Suppressor macrophage treated with lipopolysaccharide for 4 hours (primary cell): ENCODE data around the gene SLA2.
"Not testable (repeated sequence)": the region's sequence is repeated elsewhere in the genome, so short reads cannot be mapped to it uniquely, and the experiment has no call there.

Source experiments
- DNase-seq: peaks from one replicate; pipeline ENCODE4 v3.0.0-alpha.2; 2020

Gene SLA2

GRCh38 chr20:36645998-36646397, at the start of gene SLA2:
TSS of gene SLA2 (minus strand) at chr20:36646196. CDS start at chr20:36641335, 4,861 bp downstream.
- DNase-seq = peak; percentile 75

DNA sequence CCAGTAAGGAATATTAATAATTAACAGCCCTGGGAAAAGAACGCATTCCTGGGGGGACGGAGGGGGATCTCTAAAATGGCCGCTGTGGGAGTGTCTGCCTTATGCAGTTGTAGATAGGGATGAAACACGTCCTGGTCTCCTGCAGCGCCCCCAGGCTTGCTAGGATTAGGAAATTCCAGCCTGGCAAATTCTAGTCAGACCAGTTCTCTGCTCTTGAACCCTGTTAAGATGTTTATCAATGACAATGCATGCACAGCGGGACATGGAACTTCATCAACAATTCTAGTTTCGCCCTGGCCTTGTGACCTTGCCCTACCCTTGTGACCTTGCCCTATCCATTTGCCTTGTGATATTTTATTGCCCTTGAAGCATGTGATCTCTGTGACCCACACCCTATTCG, 49.5 kb upstream of the SLA2 start:
- DNase-seq = not testable (repeated sequence)

GRCh38 chr20:36688630-36689029, 42.6 kb upstream of the SLA2 start:
- DNase-seq = no peak

GRCh38 chr20:36687850-36688249, 41.9 kb upstream of the SLA2 start:
- DNase-seq = no peak

- no peak for DNase-seq
These were observed 40.9 kb upstream of the SLA2 start for GRCh38 chr20:36686944-36687343.

DNA sequence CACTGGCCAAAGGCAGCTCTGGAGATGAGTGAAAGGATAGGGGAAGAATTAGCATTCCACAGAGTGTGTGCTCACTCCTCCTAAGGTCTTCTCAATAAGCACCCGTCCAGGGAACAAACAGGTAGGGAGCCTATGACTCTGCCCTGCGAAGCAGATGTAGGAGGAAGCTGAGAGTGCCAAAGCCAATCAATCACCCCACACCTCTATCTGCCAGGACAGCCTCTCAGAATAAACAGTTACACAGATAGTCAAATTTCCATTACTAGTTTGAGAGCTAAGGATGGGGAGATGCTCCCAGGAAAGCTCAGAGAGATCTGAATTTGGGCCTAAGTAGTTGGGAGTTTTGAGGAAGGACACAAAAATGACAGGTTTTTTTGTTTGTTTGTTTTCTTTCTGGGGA, 40.5 kb upstream of the SLA2 start:
- no peak for DNase-seq

DNA sequence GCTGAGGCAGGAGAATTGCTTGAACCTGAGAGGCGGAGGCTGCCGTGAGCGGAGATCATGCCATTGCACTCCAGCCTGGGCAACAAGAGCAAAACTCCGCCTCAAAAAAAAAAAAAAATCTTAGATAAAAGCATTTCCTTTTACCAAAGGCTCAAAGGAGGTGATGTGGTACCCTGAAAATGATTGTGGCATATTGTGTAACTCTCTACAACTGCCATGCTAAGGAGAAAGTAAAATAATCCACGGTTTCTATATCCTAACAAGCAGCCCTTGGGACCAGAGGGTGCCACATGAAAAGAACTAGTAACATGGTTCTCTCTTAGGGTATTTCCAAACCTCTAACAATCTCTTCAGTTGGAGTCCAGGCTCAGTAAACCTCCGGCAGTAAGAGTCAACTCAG, 38.8 kb upstream of the SLA2 start:
- no peak for DNase-seq

DNA sequence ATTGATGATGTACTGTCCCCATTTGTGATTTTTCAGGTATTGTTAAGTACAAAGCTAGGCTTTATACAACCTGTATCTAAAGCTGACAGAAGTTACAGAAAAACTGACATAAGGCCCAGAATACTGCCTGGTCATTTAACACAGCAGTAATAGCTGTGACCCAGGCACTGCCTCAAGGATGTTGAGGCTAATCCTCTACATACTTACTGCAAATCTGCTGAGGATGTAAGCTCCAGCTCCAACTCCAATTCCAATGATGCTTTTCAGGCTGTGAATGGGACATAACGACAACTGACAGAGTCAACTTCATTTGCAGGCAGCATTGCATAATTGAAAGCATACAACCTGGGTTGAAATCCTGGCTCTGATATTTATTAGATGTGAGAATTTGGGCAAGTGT, 36.3 kb upstream of the SLA2 start:
- DNase-seq = no peak

DNA sequence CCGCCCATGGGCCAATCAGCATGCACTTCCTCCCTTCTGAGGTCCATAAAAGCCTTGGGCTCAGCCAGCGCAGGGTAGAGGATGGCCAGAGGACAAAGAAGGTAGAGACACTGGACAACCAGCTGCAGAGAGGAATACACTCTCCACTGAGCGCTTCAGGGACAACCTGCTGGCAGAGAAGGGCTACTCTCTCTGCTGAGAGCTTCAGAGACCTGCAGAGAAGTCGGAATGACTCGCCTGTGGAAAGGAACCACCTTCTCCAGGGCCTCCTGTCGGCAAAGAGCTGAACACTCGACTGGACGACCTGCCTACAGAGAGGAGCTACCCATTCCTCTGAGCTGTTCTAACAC, 31.4 kb upstream of the SLA2 start:
- no peak for DNase-seq

- no peak for DNase-seq
These were observed 30.9 kb upstream of the SLA2 start for GRCh38 chr20:36676701-36677421.

DNA sequence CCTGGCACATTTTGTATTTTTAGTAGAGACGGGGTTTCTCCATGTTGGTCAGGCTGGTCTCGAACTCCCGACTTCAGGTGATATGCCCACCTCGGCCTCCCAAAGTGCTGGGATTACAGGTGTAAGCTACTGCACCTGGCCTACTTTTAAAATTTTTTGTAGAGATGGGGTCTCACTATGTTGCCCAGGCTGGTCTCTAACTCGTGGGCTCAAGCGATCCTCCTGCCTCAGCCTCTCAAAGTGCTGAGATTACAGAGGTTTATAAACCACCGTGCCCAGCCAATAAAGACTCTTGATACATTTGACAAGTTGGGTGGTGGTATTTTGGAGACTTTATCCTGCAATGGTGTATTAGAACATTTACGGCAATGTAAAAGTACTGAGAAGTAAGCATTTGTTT, 29.5 kb upstream of the SLA2 start:
- not testable (repeated sequence) for DNase-seq

DNA sequence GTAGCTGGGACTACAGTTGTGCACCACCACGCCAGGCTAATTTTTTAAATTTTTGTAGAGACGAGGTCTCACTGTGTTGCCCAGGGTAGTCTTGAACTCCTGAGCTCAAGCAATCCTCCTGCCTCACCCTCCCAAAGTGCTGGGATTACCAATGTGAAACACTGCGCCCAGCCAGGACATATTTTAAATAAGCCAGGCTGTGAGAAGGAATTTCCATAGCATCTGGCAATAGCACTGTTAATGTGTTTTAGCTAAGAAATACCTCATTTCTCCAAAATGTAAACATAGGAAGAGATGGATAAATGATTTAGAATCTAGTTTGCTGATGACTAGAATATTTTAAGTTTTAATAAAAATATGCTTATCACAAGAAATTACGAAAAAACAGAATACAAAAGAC, 27.0 kb upstream of the SLA2 start:
- no peak for DNase-seq

- no peak for DNase-seq
These were observed 24.8 kb upstream of the SLA2 start for GRCh38 chr20:36670665-36671357.

DNA sequence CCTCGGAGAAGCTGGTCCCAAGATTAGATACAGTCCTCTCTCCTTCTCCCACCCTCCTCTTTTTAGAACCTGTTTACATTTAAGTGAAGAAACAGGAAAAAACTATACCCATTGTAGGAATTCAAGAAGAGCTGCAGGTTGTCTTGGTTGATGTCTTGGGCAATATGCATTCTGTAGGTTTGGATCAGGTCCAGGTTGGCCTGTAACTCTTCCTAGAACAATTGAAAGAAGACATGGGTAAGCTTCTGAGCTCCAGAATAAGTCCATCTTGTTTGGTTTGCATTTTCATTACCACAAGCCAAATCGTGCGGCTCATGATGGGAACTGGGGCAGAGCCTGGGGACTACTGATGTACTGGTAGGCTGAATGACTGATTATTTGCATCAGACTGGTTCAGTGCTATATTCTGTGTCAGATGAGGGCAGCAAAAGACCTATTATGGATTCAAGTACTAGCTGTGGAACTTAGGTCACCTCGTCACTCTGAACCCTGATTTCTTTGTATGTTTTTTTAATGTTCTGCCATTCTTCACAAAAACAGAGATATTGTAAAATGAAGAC, 20.3 kb upstream of the SLA2 start:
- DNase-seq = no peak

DNA sequence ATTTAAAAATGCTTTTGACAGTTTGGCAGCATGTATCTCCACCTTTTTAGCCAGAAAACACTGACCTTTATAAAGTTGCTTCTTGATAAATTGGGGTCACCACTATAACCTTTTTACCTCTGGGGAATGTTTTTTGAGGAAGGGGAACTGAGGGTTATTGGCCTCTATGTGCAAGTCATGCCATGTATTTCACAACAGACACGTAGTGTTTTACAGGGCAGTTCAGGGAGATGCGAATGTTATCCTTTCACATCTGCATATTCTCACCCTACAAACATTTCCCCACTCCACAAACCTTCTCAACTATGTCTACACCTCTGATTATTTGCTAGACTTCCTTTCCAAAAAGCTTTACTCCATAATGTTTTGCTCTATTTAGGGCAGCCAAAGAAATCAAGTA, 17.0 kb upstream of the SLA2 start:
- peak; percentile 30 for DNase-seq

GRCh38 chr20:36658300-36658699, 12.3 kb upstream of the SLA2 start:
- no peak for DNase-seq

DNA sequence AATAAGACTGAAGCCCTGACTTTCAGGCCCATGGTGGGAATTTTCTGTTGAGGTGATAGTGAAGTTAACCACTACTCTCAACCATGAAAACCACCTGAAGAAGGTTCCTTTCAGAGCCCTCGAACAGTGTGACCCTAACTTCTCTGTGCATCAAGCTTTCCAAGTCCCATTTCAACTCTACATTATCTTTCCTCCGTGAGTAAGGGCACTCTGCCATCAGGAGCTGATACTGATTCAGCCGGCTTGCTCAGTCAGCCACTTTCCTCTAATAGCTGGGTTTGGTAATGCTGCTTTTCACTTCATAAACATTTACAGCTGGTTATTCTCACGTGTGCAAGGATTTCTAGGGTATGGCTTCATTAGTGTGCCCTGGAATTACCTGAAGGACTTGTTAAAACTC, 10.7 kb upstream of the SLA2 start:
- no peak for DNase-seq

DNA sequence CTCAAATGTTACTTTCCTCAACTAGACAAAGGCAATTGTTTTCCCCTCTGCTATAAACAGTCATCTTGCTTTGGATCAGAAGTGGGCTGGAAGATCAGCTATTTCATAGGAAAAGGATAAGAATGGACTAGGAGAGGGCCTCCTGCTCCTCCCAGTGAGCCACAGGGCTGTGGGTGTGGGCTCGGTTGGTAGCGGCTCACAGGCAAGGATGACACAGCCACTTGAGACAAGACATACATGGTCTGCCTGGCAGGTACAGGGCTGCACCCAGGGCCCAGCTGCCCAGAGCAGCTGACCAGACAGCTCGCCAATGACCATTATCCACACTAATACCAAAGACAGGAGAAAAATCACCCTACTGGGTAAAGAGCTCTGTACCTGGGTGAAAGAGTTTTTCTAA, 9.0 kb upstream of the SLA2 start:
- DNase-seq = no peak

- DNase-seq = no peak
These were observed 8.5 kb upstream of the SLA2 start for GRCh38 chr20:36654506-36654905.

GRCh38 chr20:36653456-36653855, 7.5 kb upstream of the SLA2 start:
- DNase-seq = no peak

DNA sequence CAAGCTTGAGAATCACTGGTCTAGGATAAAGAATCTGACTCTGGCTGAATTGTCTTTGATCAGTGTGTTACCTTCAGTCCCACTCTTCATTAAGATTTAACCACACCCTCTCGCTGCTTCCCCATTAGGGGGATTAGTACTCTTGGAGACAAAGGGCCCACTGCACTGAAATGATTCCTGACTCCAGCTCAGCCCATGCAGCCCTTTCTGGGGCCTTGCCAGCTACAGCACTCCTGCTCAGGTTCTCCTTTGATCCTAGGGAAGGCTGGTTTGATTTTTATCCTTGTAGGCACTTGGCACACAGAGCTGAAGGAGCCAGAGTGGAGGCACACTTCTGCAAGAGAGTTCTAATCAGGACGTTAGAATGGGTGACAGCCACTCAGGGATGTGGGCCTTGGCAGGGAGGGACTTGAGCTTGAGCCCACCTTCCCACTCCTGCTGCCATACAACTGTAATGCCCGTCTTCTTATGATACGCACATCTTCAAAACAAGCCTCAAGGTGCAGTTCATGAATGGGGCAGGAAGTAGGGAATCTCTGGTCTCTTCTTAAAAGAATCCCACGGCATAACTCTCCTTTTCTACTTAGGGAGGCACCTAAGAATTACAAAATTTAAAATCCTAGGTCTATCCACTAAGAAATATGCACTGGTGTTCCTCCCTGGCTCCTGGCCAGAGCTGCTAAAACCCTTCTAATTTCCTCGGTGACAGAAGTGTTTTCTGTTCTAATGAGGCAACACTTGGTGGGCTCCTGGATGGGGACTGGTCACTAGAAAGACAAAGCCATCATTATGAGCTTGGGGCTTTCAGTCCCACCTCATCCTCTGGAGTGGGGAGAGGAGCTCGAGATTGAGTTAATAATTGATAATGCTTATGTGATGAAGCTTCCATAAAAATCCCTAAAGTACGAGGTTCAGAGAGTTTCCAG, 1.5 kb upstream of the SLA2 start:
- no peak for DNase-seq

DNA sequence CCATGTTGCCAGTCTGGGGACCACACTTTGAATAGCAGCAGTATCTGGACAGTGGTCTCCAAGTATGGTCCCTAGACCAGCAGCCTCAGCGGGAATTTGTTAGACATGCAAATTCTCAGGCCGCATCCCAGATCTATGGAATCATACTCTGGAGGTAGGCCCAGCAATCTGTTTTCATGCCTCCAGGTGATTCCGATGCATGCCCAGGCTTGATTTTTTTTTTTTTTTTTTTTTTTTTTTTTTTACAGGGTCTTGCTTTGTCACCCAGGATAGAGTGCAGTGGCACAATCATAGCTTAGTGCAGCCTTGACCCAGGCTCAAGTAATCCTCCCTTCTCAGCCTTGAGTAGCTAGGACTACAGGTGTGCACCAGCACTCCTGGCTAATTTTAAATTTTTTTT, 682 bp upstream of the SLA2 start:
- DNase-seq = no peak

GRCh38 chr20:36645353-36645752, 643 bp downstream of the SLA2 start:
- no peak for DNase-seq

GRCh38 chr20:36644706-36645095, 1.3 kb downstream of the SLA2 start:
- no peak for DNase-seq
